Stimulated activated CD8-positive, alpha-beta memory T cell treated with anti-CD3 and anti-CD28 coated beads, Interleukin-4, amount 100 ng/mL, for 1 hour (primary cell): Measurements from ENCODE around the gene AVEN.
"Not testable (repeated sequence)": the region's sequence is repeated elsewhere in the genome, so short reads cannot be mapped to it uniquely, and the experiment has no call there.

Experiments
- DNase-seq, 2 donors: peaks; one replicate each; pipeline ENCODE4 v3.0.0-alpha.2; 2020; ENCODE audit warnings: low read depth in 2 of 2, low spot score in 1 of 2

Gene AVEN

GRCh38 chr15:34043391-34043790 is 4.4 kb upstream of the AVEN start:
- no peak for DNase-seq

GRCh38 chr15:34039790-34040113 is 748 bp upstream of the AVEN start:
- no peak for DNase-seq

- DNase-seq, result peak; percentile 43 to 44
These were observed 757 bp downstream of the AVEN start for GRCh38 chr15:34038023-34038870.

GRCh38 chr15:34031987-34032760 is 6.8 kb downstream of the AVEN start:
- DNase-seq, result no peak

GRCh38 chr15:34027606-34028005 is 11.4 kb downstream of the AVEN start:
- DNase-seq, result no peak

GRCh38 chr15:34025252-34025651 is 13.8 kb downstream of the AVEN start:
- DNase-seq, result no peak

GRCh38 chr15:34023907-34024306 is 15.1 kb downstream of the AVEN start:
- DNase-seq, result no peak

- DNase-seq, result no peak
These were observed 19.5 kb downstream of the AVEN start for GRCh38 chr15:34019369-34019990.

- DNase-seq, result not testable (repeated sequence)
These were observed 20.3 kb downstream of the AVEN start for GRCh38 chr15:34018738-34019137.

- no peak for DNase-seq
These were observed 20.9 kb downstream of the AVEN start for GRCh38 chr15:34018021-34018645.

- no peak for DNase-seq
These were observed 24.4 kb downstream of the AVEN start for GRCh38 chr15:34014556-34014955.

- DNase-seq, result no peak
These were observed 25.3 kb downstream of the AVEN start for GRCh38 chr15:34013746-34014145.

GRCh38 chr15:34012461-34013028 is 26.5 kb downstream of the AVEN start:
- DNase-seq, result no peak

GRCh38 chr15:34011481-34011880 is 27.5 kb downstream of the AVEN start:
- DNase-seq, result no peak

- no peak for DNase-seq
These were observed 28.1 kb downstream of the AVEN start for GRCh38 chr15:34010921-34011320.

GRCh38 chr15:34009656-34010055 is 29.3 kb downstream of the AVEN start:
- no peak for DNase-seq

- no peak for DNase-seq
These were observed 32.6 kb downstream of the AVEN start for GRCh38 chr15:34006381-34006780.

- no peak for DNase-seq
These were observed 37.5 kb downstream of the AVEN start for GRCh38 chr15:34001536-34001935.

GRCh38 chr15:33995666-33996065 is 43.3 kb downstream of the AVEN start:
- DNase-seq, result not testable (repeated sequence)

GRCh38 chr15:33994005-33994615 is 44.9 kb downstream of the AVEN start:
- no peak for DNase-seq

- no peak for DNase-seq
These were observed 50.6 kb downstream of the AVEN start for GRCh38 chr15:33988384-33988783.
